Endothelial cell of umbilical vein (primary cell): ENCODE results near the gene SLC38A1. TPM values are rescaled to one million over a fixed set of nuclear protein-coding genes. Genes with fewer than 3 reads are reported as not detected.

Experiments
- BruUV-seq: library from RNA; stranded (reverse); fragments of 400-500 nt; replicated peaks from 2 replicates; lab custom pipeline; 2021; lab: Mats Ljungman, UMichigan
- CTCF ChIA-PET: fragments of 300-600, 350-600 bp; sonication (Branson Sonifier 250); formaldehyde crosslinking; loops from one replicate; lab custom pipeline; 2021; ENCODE audit warnings: antibody characterized with exemption, inconsistent platforms; lab: Charles Lee
- POLR2A ChIA-PET: fragments of 300-600, 350-600 bp; sonication (Branson Sonifier 250); formaldehyde crosslinking; loops from one replicate; lab custom pipeline; 2021; ENCODE audit warnings: antibody characterized with exemption, inconsistent platforms; lab: Charles Lee
- DNase-seq: peaks from one replicate; pipeline ENCODE4 v3.0.0-alpha.2; 2011; ENCODE audit warnings: low read depth, low spot score
- FAIRE-seq: peaks from 2 replicates; lab custom pipeline; 2011; peaks lifted over from hg19 to GRCh38; lab: Jason Lieb, UNC
- H2AFZ ChIP-seq: 2 replicates; pipeline ENCODE4 v1.6.0; 2012; ENCODE audit warnings: low read depth, low read length, control low read depth, inconsistent platforms
- H3K27ac ChIP-seq: 2 replicates; pipeline ENCODE4 v1.5.1; 2011; ENCODE audit warnings: low read depth, mild to moderate bottlenecking, control low read depth, low read length, moderate library complexity; ENCODE audit not compliant: insufficient read depth
- H3K27me3 ChIP-seq, 2 experiments: 2 replicates each; pipeline versions ENCODE4 v1.6.0 to v1.6.1; 2011; ENCODE audit warnings: low read length in 2 of 2, mixed read lengths in 1 of 2; ENCODE audit not compliant: control insufficient read depth in 2 of 2, insufficient read depth in 2 of 2
- H3K36me3 ChIP-seq, 2 experiments: 2 replicates in 1 of 2; 3 replicates in 1 of 2; pipeline ENCODE4 v1.5.1; 2011; ENCODE audit warnings: low read length in 2 of 2, mild to moderate bottlenecking in 1 of 2, moderate library complexity in 1 of 2; ENCODE audit not compliant: control insufficient read depth in 2 of 2, insufficient read depth in 2 of 2; ENCODE audit errors: extremely low read depth in 1 of 2
- H3K4me1 ChIP-seq: 3 replicates; pipeline ENCODE4 v1.5.1; 2011; ENCODE audit warnings: mild to moderate bottlenecking, low read length; ENCODE audit not compliant: control insufficient read depth, insufficient read depth; ENCODE audit errors: extremely low read depth
- H3K4me2 ChIP-seq: 2 replicates; pipeline ENCODE4 v1.6.1; 2011; ENCODE audit warnings: low read length, control low read depth, mixed read lengths; ENCODE audit not compliant: insufficient read depth
- H3K4me3 ChIP-seq, 3 experiments: fragments of 200-600 bp in 1 of 3; sonication (generic), shearing (Covaris generic) in 1 of 3; replicated peaks in 1 of 3; 2 replicates each; pipeline ENCODE4 v1.5.1; 2011 to 2016; ENCODE audit warnings: control low read depth in 3 of 3, low read length in 3 of 3, mild to moderate bottlenecking in 2 of 3, inconsistent platforms in 1 of 3, low read depth in 1 of 3, moderate library complexity in 1 of 3; ENCODE audit not compliant: insufficient read depth in 1 of 3
- H3K79me2 ChIP-seq: 2 replicates; pipeline ENCODE4 v1.6.0; 2012; ENCODE audit warnings: low read length, inconsistent platforms; ENCODE audit not compliant: control insufficient read depth, insufficient read depth
- H3K9ac ChIP-seq: replicated peaks from 2 replicates; pipeline ENCODE3; 2011; ENCODE audit warnings: low read length, control low read depth; ENCODE audit not compliant: insufficient read depth; ENCODE audit errors: extremely low read depth
- H3K9me1 ChIP-seq: replicated peaks from 3 replicates; pipeline ENCODE4 v1.6.0; 2011; ENCODE audit warnings: mild to moderate bottlenecking, low read length; ENCODE audit not compliant: control insufficient read depth, insufficient read depth; ENCODE audit errors: extremely low read depth
- H3K9me3 ChIP-seq: replicated peaks from 2 replicates; pipeline ENCODE4 v1.5.1; 2012; ENCODE audit warnings: low read length, inconsistent platforms; ENCODE audit not compliant: control insufficient read depth, insufficient read depth
- H4K20me1 ChIP-seq: replicated peaks from 2 replicates; pipeline ENCODE3; 2011; ENCODE audit warnings: mild to moderate bottlenecking, low read length; ENCODE audit not compliant: control insufficient read depth, insufficient read depth; ENCODE audit errors: extremely low read depth
- CTCF ChIP-seq, 2 donors: IDR thresholded peaks; 1 replicate in 1 of 2; 2 replicates in 1 of 2; pipeline ENCODE4 v1.5.1; 2011; ENCODE audit warnings: low read length in 2 of 2, mild to moderate bottlenecking in 2 of 2, moderate library complexity in 2 of 2, control low read depth in 1 of 2, inconsistent platforms in 1 of 2, low read depth in 1 of 2; ENCODE audit not compliant: insufficient read depth in 1 of 2; ENCODE audit errors: extremely low read depth in 1 of 2
- EZH2 ChIP-seq: IDR thresholded peaks from 2 replicates; pipeline ENCODE4 v1.6.1; 2012; ENCODE audit warnings: borderline replicate concordance, low read depth, mild to moderate bottlenecking, moderate library complexity, low read length, inconsistent platforms; ENCODE audit not compliant: severe bottlenecking
- FOS ChIP-seq: IDR thresholded peaks from 2 replicates; pipeline ENCODE4 v1.6.1; 2011; ENCODE audit warnings: mild to moderate bottlenecking, low read length, moderate library complexity, borderline replicate concordance; ENCODE audit not compliant: insufficient read depth
- GATA2 ChIP-seq: IDR thresholded peaks from 2 replicates; pipeline ENCODE4 v1.7.0; 2011; ENCODE audit warnings: low read depth, mild to moderate bottlenecking, moderate library complexity, mixed read lengths, low read length; ENCODE audit not compliant: insufficient read length, insufficient read depth
- JUN ChIP-seq: IDR thresholded peaks from 2 replicates; pipeline ENCODE4 v1.6.1; 2011; ENCODE audit warnings: borderline replicate concordance, low read depth; ENCODE audit not compliant: insufficient read length, insufficient read depth
- MAX ChIP-seq: IDR thresholded peaks from 2 replicates; pipeline ENCODE4 v1.6.1; 2011; ENCODE audit not compliant: insufficient read depth, insufficient read length
- MYC ChIP-seq: IDR thresholded peaks from one replicate; pipeline ENCODE4 v1.6.1; 2011; ENCODE audit warnings: mild to moderate bottlenecking, low read depth, low read length
- POLR2A ChIP-seq: IDR thresholded peaks from 2 replicates; pipeline ENCODE4 v1.6.1; 2012; ENCODE audit warnings: low read depth, mild to moderate bottlenecking, control low read depth, low read length
- POLR2AphosphoS5 ChIP-seq: IDR thresholded peaks from 2 replicates; pipeline ENCODE4 v1.6.1; 2012; ENCODE audit warnings: low read depth, mild to moderate bottlenecking, control low read depth, low read length, moderate library complexity; ENCODE audit not compliant: insufficient read depth
- dilution Hi-C: fragments of 300-500 bp; cut with MboI; formaldehyde crosslinking; loops from one replicate; pipeline ENCODE4 v1.15.0; 2019; ENCODE audit warnings: low sequenced_read_pairs; ENCODE audit not compliant: extremely low pct_ligation_motif_present
- intact Hi-C: fragments of 100-400 bp; cut with micrococcal nuclease; formaldehyde crosslinking; loops from one replicate; pipeline ENCODE4 v1.10.0; 2022
- polyA plus RNA-seq, 4 experiments: library from polyadenylated mRNA; depleted of rRNA in 3 of 4; stranded (reverse) in 3 of 4; unstranded in 1 of 4; fragments of >200 nt; gene quantifications; 2 replicates each; pipeline versions ENCODE4 v1.2.1 to v1.2.3, GENCODE V29; 2011 to 2012; ENCODE audit warnings: missing spikeins in 1 of 4
- total RNA-seq: library from RNA; stranded (reverse); gene quantifications from 2 replicates; pipeline ENCODE4 v1.2.3, GENCODE V29; 2021

Gene SLC38A1
- total and polyA plus RNA-seq, 2 donors (not counting 3 experiments of a cell fraction or from before 2014, with no cell fraction given), result 23.6 to 86.4 TPM

GRCh38 chr12:46224386-46224785 is 44.5 kb downstream of the SLC38A1 start:
- dilution Hi-C loops, result no loop called here
- peaks cover 0 to 7% of the 10 kb centered on the region in 2 experiments for H3K36me3 ChIP-seq
- no TSS peak for BruUV-seq

More at GRCh38 chr12:46224386-46224785, 44.5 kb downstream of the SLC38A1 start:
- Histone ChIP-seq H3K4me1 (peaks cover 43% of the 10 kb centered on the region), H3K9me1 (no peaks in the 10 kb centered on the region), H3K4me3 (no peak overlapping the region), H3K27me3 (no peaks in the 10 kb centered on the region), H3K9ac (no peak overlapping the region), H3K4me2 (no peak overlapping the region), H2AFZ (no peak overlapping the region), H4K20me1 (no peaks in the 10 kb centered on the region), H3K79me2 (peaks cover 40% of the 10 kb centered on the region), H3K9me3 (no peaks in the 10 kb centered on the region), H3K27ac (no peak overlapping the region)
- TF ChIP-seq MYC (no peak), CTCF (IDR thresholded peaks at IDR 0.05; ENCODE audit: extremely low read depth in 1 of 2, insufficient read depth in 1 of 2, low read depth in 1 of 2, low read length in 2 of 2) (no peak), GATA2 (no peak), POLR2AphosphoS5 (no peak), MAX (no peak), FOS (no peak), JUN (no peak), EZH2 (no peak), POLR2A (no peak)
- intact Hi-C loops, result loop anchor here (5.0 kb wide), 3 partner anchors 78 to 208 kb away; no protein-coding TSS in a partner anchor
- ChIA-PET CTCF (interaction anchor here (1.2 to 1.3 kb wide), 2 partner anchors 48 to 797 kb away, joined by 3 read pairs; no protein-coding TSS in a partner anchor), POLR2A (no interaction called here)
- FAIRE-seq (no peak), DNase-seq (no peak)
